Astrocyte of the hippocampus (primary cell): ENCODE results near the gene PLXNA1.

Experiments
- DNase-seq: peaks from one replicate; pipeline ENCODE4 v3.0.0; 2011; ENCODE audit warnings: low read depth, low spot score

Gene PLXNA1

GRCh38 chr3:126952983-126953660, 29.8 kb upstream of the PLXNA1 start:
- no peak for DNase-seq

- DNase-seq: no peak
Measured at GRCh38 chr3:126954141-126954842, 28.6 kb upstream of the PLXNA1 start.

GRCh38 chr3:126955004-126955790, 27.7 kb upstream of the PLXNA1 start:
- DNase-seq: no peak

- DNase-seq: no peak
Measured at GRCh38 chr3:126956361-126956760, 26.6 kb upstream of the PLXNA1 start.

- no peak for DNase-seq
Measured at GRCh38 chr3:126956866-126957650, 25.9 kb upstream of the PLXNA1 start.

- no peak for DNase-seq
Measured at GRCh38 chr3:126957776-126958637, 24.9 kb upstream of the PLXNA1 start.

- DNase-seq: no peak
Measured at GRCh38 chr3:126958638-126959085, 24.3 kb upstream of the PLXNA1 start.

- DNase-seq: no peak
Measured at GRCh38 chr3:126959136-126959920, 23.6 kb upstream of the PLXNA1 start.

- DNase-seq: peak; percentile 72
Measured at GRCh38 chr3:126959921-126960603, 22.9 kb upstream of the PLXNA1 start.

- DNase-seq: no peak
Measured at GRCh38 chr3:126960604-126960995, 22.3 kb upstream of the PLXNA1 start.

- no peak for DNase-seq
Measured at GRCh38 chr3:126961191-126961790, 21.6 kb upstream of the PLXNA1 start.

- no peak for DNase-seq
Measured at GRCh38 chr3:126961791-126962461, 21.0 kb upstream of the PLXNA1 start.

- DNase-seq: no peak
Measured at GRCh38 chr3:126962756-126963155, 20.2 kb upstream of the PLXNA1 start.

- DNase-seq: no peak
Measured at GRCh38 chr3:126963261-126964190, 19.4 kb upstream of the PLXNA1 start.

GRCh38 chr3:126964261-126964660, 18.7 kb upstream of the PLXNA1 start:
- DNase-seq: no peak

GRCh38 chr3:126964950-126965349, 18.0 kb upstream of the PLXNA1 start:
- no peak for DNase-seq

GRCh38 chr3:126965526-126966080, 17.3 kb upstream of the PLXNA1 start:
- DNase-seq: no peak
